ENCODE results near the gene PCARE.

The PCARE gene

DNA sequence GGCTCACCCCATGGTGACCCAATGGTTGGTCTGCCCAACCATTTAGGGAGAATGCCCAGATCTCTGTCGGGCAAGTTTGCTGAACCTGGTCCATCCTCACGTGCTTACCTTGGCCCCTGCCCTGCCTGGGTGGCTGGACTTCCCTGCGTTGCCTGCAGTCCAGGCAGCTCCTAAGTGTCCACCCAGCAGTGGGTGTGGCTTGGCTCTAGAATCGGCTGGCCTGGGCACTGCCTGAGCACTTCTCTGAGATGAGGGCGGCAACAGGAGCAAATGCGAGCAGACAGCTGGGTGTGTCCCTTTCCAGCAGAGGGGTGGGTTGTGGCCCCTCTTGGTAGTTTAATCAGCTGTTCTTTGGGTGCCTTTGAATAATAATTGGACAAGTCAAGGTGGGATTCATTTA lies 11.3 kb downstream of the PCARE start:
- no peak for DNase-seq

DNA sequence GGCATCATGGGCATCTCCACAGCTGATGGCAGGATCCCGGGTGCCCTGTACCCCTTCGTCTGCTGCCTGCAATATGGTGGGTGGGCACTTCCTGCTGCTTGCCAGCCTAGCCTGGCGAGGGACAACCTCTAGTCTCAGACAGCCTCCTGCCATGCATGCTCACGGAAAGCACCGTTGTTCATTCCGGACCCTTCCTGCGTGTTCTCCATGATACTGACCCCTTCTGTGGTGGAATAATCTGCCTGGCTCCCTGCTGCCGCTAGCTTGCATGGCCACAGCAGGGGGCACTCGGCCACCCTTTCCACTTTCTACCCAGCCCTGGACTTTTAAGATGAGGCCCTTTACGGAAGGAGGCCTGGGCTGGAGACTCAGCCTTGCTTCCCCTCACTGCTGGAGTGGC lies 12.0 kb downstream of the PCARE start:
- no peak for DNase-seq

DNA sequence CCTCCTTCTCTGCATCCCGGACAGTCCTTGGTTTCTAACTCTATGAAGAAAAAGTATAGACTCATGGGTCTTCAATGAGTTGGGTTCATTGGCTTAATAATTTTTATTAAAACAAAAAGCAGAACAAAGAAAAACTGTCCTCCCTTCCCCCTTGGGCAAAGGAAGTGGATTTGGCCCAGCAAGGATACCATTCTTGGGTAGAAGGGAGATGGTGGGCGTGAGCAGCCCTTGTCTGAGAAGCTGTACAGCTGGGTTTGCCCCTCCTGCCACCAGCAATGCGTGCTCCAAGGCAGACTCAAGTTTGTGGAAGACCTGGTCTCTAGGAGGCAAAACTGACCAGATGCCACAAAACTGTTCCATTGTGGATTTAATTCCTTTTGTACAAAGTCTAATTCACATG lies 12.7 kb downstream of the PCARE start:
- DNase-seq = no peak

DNA sequence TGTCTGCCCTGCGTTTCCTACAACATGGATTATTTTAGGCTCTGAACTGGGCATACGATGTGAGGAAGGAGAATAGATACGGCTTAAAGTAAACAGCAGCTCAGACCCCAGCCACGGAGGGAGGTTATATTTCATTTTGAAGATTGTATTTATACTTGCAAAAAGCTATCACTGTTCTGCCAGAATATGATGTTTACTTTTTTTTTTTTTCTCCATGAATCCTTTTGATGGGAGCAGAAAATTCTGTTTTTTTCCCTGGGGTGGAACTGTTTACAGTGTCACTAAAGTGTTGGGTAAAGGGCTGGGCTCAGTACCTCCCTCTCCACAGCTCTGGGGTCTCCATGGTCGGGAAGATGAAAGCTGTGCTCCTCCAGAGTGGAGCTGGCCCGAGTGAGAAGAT lies 13.1 kb downstream of the PCARE start:
- no peak for DNase-seq

DNA sequence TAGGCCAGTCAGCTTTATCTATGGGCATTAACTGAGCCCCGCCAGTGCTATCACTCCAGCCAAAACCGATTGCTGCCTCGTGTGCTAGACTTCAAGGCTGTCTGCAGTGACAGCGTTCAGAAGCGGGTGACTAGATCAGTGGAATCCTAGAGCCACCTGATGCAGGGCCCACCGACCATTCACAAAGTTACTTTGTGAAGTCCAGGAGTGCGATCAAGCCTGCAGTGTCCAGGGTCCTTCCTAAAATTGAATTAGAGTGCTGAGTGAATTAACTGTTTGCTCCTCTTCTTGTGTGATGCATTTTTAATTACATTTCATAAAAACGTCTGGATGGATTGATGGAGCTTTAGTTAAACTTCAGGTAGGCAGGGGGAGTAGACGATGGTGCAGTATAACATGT lies 13.9 kb downstream of the PCARE start:
- no peak for DNase-seq

DNA sequence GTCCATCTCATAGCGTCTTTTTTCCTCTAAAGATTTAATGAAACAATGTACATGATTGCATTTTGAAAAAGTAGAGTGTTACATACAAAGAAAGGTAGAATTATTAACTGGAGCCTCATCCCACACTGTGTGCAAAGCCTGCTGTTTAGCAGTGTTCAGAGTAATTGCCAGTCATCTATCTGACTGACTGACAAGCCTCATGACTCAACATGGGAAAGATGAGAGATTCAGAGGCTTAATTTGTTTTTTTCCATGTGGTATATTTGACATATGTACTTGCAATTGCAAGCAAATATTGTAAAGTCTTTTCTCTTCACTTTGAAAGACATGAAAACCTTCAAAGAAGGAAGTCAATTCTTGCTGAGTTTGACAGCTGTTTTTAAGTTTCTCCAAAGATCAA lies 14.7 kb downstream of the PCARE start:
- peak in 1 of 5 experiments; percentile 40 for DNase-seq

DNA sequence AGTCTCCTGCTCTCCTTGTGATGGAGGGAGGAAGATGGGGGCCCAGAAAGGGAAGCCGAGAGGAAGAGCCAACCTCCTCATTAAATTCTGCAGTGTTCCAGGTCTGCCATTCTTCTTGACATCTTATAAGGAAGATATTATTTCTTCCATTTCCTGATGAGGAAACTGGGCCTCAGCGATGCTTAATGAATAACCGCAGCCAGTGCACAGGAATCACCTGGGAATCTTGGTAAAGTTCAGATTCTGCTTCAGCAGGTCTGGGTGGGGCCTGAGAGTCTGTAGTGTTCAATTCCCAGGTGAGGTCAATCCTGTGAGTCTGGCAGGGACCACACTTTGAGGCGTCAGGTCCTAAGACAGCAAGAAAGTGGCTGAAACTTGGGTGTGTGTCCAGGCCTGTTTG lies 17.3 kb downstream of the PCARE start:
- DNase-seq = no peak

DNA sequence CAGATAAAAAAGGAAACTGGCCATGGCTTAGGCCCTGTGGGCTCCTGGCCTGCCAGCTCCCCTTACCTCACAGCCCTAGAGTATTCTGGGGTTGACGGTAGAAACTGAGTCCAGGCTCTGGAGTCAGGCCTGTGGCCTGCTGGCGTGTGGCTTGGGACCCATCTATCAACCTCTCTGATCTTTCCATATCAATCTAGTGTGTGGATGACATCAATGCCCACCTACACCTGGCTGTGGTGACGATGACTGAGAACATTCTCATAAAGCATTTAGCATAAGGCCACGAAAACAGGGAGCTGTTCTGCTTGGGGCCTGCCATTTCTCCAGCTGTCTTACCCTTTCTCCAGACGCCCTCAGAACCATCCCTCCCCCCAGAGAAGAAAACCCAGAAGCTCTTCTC lies 17.9 kb downstream of the PCARE start:
- no peak for DNase-seq

DNA sequence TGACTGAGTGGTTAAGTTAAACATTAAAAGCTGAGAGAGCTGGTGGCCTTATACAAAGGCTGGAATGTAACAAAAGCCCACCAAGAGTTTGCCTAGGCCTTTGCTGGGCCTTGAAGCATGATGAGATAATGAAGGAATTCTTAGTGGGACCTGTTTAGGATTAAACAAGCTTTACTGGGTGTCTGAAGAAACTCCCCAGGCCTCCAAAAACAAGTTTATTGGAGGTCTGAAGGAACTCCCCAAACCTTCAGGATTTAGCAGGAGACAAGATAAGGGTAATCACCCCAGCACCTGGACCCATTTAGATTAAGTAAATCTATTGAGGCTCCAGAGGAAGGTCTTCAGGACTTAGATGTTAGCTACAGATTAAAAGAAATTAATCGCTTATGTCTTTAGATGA lies 18.7 kb downstream of the PCARE start:
- no peak for DNase-seq

DNA sequence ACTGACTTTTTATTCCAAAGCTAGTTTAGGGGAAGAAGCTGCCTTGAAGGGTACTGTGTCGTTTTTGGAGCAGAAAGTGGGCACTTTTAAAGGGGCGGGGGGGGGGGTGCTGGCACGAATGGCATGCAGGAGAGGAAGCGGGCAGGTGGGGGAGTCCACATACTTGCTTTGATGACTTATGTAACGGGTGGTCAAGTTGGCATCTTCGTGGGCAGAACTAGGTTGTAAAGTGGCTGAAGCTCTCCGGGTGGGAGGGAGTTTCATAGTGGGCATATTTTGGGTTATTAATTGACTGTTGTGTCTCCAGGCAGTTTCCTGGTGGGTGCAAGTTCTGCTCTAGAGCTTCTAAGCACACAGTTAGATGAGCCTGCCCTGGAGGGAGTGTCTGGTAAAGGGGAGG lies 19.9 kb downstream of the PCARE start:
- no peak for DNase-seq

DNA sequence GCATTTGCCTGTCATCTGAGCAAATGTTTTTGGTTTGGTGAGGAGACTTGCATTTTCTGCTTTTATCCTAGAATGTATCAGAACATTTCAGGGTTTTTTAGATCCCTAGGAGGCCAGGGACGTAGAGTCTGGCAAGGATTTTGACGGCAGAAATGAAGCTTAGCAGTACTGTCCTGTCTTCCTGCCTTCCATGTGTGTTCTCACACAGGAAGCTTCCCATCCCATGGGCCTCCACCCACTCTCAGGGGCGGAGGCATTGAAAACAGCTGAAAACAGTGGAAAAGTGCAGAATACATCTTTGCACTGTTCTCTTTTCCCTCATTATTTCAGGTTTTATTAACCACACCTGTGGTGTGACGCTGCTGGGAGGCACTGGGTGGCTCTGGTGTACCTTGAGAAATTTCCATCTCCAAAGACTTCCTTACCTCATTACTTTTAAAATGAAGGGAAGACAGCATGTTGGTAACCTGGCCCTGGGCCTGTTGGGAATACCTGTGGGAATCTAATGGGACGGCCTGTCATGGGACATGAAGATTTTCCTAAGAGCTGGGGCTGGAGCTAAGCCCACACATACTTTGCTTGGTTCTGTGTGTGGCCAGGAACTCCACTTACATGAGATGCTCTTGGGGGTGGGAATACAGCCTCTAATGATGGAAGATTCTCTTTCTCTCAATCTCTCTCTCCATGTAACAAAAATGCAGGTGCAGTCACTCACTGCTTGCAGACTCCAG lies 20.5 kb downstream of the PCARE start:
- no peak for DNase-seq

DNA sequence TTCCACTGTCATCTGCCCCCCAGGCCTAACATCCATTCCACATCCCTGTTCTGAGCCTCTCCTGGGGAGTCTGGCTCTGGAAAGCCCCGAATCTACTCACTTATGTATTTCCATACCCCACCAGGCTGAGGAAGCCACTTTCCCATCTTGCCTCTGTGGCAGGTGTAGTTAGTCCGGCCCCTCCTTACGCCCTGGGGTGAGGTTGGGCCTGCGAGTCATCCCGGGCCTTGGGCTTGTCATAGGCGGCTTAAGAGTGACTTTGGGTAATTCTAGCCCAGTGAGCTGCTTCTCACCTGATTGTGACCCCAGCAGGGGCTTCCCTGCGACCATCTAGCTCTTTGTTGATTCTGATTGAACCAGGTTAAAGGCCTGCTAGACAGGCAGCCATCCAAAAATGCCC lies 21.1 kb downstream of the PCARE start:
- no peak for DNase-seq

DNA sequence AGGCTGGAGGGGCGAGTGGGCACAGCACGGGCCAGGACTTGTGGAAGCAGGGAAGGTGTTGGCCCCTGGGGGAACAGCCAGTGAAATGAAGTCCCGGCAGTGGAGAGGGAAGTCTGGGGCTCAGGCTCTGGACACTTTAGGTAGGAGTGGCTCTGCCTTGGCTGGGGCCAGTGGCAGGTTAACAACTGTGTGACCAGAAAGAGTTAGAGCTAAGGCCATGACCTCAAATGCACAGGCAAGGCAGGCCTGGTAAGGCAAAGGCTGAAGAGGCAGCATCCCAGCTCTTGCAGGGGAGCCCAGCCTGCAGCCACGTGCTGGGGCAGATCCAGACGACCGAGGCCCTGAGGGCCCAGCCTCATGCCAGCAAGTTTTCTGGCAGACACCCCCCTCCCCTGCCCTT lies 21.5 kb downstream of the PCARE start:
- no peak for DNase-seq

DNA sequence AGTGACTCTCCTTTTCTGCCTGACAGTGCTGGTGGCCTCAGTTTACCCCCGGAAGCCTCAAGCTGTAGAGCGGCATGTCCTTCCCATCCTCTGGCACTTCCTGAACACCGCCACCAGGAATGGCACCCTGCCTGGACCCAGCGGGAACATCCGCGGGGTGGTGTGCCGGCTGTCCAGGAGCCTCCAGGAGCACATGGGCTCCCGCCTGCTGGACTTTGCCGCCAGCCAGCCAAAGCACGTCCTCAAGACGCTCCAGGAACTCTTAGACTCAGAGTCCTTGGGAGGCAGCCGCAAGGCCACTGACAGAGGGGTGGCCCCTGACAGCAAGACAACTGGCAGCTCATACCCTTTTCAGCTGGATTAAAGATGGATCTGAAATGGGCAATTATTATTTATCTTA lies 22.6 kb downstream of the PCARE start:
- no peak for DNase-seq

DNA sequence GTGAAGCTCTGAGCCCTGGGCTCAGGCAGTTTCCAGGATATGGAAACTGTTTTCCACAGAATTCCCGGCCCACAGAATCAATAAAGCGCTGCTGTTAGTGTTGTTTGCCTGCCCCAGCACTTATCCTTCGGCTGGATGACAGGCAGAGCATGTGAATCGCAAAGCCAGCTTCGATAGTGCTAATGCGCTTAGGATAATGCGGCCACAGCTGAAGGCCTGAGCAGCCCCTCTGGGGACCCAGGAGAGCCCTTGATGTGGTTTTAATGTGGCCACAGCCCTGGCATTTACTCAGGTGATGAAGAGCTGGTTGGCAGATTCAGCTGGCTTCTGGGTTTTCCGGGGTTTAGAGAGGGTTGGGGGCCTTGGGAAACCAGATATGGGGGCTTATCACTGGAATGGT lies 23.7 kb downstream of the PCARE start:
- DNase-seq = no peak

DNA sequence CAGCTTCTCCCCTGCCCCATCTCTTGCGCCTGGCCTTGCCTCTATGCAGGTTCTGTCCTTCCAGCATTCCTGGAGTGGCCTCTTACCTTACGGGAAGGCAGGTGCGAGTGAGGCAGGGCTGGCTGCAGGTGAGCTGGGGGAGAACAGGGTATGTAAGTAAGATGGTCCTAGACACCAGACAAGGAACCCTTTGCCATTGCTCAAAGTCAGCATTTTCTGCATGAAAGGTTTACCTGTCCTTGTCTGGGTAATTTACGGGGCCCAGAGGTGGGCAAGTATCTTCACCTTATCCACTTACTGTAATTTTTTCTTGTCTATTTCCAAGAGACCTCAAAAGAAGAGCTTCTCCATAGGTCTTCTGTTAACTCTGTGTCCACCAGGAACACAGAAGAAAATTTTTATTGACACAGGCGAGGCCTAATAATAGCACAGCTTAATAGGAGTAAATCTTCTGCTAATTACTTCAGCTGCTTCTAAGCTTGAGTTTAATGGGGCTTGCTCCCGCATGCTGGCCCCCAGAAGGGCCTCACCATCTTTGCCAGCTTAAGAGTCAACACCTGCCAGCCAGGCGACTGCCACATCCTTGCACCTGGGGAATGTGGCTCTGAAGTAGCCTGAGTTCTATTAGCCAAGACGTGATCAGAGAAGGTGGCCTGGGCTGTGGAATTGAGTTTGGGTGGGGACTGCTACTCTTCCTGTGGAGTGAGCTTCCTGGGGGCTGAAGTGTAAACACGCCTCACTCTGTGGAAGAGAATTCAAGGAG lies 27.1 kb downstream of the PCARE start:
- no peak for DNase-seq

DNA sequence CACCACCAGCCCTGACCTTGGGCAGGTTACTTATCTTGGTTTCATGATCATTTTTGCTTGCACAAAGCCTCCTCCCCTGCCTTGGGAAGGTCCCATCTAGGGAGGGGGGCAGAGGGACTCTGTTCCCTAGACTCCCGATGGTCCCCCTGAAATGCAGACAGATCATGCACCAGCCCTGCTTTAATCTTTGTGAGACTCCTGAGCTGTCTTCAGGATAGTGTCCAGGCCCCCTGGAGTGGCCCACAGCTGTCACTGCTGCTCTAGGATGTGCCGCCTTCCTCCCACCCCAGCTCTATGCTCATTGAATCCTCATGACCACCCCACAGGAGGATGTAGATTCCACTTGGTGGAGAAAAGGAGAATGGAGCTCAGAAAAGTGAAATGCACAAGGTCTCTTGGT lies 28.0 kb downstream of the PCARE start:
- DNase-seq = no peak

DNA sequence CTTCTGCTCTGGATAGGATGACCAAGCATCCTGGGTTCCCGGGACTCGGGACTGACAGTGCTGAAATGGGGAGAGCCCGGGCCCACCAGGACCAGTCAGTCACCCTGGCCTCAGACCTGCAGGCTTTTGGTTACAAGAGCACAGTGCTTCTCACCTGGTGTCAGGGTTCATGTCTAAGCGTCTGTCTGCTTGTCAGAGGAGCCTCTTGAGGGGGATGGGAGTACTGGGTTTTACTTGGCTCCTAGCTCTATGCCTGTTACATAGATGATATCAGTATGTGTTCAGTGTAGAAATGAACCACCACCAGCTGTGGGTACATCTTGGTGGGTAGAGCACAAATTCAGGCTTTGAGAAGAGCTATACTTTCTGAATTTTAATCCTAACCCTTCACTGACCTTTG lies 29.9 kb downstream of the PCARE start:
- peak in 1 of 5 experiments; percentile 23 for DNase-seq

DNA sequence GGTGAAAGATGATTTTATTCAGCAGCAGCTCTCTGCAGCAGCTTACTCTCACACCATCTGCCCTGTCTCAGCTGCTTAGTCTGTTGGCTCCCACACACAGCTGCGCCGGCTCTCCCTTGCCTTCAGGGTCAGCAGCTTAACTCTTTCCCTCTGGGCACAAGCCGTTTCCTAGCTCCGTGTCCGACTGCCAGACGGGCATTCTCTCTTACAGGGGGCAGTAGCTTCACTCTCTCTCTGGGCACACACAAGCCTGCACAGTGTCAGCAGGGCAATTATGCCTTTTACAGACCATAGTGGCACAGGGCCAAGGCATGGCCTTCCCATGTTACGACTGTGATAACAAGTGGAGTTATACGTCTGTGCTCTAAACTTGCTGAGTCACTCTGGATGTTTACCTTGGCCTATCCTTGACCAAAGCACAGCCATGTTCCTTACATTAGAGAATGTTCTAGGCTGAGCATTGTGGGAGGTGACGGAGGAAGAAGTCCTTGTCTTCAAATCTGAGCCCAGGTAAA lies 31.7 kb downstream of the PCARE start:
- DNase-seq = no peak

DNA sequence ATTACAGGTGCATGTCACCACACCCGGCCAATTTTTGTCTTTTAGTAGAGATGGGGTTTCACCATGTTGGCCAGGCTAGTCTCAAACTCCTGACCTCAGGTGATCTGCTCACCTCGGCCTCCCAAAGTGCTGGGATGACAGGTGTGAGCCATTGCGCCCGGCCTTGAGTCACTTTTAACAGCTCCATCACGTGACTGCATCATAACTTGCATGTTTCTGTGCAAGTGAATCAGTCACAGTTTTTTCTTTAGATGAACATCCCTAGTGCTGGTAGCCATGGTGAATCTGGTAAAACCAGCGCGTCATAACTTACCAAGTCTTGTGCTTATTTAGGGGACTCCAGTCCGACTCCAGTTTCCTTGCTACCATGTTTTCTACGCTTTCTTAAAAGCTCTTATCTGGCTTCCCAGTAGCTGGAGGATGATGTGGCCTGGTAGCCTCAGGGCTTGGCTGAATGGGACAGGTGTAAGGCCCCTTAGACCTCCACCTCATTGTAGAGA lies 33.1 kb downstream of the PCARE start:
- DNase-seq = no peak

DNA sequence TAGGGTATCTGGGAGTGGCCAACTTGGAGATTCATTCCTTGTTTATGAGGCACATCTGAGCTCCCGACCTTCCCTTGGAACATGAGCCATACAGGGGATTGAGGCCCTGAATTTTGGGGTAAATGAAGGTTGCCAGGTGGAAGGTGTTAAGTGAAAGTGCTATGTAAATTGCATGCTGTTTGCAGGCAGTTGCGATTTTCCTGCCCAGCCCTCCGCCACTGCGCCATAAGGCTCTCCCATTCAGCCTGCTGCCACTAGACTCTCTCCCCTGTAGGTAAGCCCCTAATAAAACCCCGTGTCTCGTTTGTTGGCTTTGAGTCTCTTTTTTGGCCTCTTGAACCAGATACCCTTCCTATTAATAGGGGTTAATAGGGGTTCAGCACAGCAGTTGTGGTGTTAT lies 33.8 kb downstream of the PCARE start:
- DNase-seq = no peak

DNA sequence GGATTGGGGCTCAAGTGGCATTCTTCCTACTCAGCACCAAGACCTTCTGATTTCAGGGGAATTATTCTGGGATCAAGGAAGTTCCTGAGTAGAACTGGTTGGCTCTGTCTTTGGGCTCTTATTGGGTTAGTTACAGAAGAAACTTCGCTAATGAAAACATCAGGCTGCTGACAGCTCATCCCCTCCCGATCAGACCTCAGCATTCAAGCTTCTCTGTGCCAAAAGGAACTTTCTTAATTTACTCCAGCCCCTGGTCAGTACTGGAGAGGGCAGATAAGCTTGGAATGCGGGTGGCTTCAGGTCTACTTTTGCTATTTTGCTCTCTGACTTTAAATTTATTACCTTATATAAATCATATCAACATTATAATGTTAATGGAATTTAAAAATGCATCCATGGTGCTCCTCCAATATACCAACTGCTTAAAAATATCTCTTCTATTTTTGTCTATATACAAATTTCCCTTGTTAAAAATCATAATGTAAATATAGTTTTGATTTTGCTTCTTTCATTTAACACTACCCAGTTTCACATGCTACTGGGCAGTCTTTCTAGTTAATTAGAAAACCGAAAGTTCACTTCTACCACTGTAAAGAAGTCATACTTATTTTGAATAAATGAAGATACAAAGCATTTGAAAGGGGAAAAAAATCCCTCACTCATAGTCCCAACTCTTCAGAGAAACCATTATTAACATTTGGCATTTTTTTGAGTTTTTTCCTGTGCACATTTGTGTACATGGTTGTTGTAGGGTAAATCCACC lies 34.4 kb downstream of the PCARE start:
- no peak for DNase-seq

DNA sequence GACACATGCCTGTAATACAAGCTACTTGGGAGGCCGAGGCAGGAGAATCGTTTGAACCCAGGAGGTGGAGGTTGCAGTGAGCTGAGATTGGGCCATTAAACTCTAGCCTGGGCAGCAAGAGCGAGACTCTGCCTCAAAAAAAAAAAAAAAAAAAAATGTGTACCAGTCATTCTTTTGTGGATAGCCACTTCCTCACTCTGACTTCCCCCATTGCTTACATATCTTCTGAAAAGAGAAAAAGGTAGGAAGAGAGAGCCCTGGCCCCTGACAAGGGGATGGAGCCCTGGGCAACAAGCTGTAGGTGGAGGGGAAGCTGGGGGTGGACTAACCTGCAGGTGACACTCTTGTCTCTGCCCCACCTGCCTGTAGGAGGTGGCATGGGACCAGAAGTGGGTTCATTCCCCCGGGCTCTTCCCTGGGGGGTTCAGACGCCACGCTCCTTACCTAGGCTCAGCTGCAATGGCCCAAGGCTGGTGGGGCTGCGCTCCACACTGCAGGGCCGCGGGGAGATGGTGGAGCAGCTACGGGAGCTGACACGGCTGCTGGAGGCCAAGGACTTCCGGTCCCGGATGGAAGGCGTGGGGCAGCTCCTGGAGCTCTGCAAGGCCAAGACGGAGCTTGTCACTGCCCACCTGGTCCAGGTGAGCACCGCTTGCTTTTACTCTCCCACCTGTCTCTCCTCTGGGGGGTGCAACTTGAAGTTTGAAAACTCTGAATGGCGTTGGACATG lies 39.1 kb downstream of the PCARE start:
- DNase-seq = peak in 1 of 5 experiments; percentile 16

Measured in T-helper 2 cell (primary cell).